Neural crest cell (in vitro differentiated cells): Measurements from ENCODE around the gene BICD2. TPM values are rescaled to one million over a fixed set of nuclear protein-coding genes. Genes with fewer than 3 reads are reported as not detected.

Experiments used
- DNase-seq: peaks from one replicate; pipeline ENCODE4 v3.0.0; 2021; ENCODE audit warnings: low read depth, mixed read lengths, low spot score
- H3K27ac Mint-ChIP-seq: one replicate; pipeline ENCODE4 v1.8.0; 2021; ENCODE audit warnings: mild to moderate bottlenecking, mixed read lengths; ENCODE audit not compliant: unreplicated experiment
- H3K27me3 Mint-ChIP-seq: 2 replicates; pipeline ENCODE4 v1.8.0; 2021; ENCODE audit warnings: low read depth, mild to moderate bottlenecking, mixed read lengths
- H3K36me3 Mint-ChIP-seq: 2 replicates; pipeline ENCODE4 v1.8.0; 2021; ENCODE audit warnings: low read depth, mild to moderate bottlenecking, mixed read lengths
- H3K4me1 Mint-ChIP-seq: 2 replicates; pipeline ENCODE4 v1.8.0; 2021; ENCODE audit warnings: mixed read lengths
- H3K4me3 Mint-ChIP-seq: one replicate; pipeline ENCODE4 v1.8.0; 2021; ENCODE audit warnings: mild to moderate bottlenecking, mixed read lengths
- H3K9me3 Mint-ChIP-seq: 2 replicates; pipeline ENCODE4 v1.8.0; 2021; ENCODE audit warnings: mixed read lengths
- CTCF ChIP-seq: fragments of 200-600 bp; sonication (generic); conservative IDR thresholded peaks from 2 replicates; pipeline ENCODE4 v1.5.0; 2021; ENCODE audit warnings: antibody characterized with exemption, mild to moderate bottlenecking
- total RNA-seq: library from RNA; stranded (reverse); gene quantifications from 2 replicates; pipeline ENCODE4 v1.2.1, GENCODE V29; 2021

BICD2 gene
- total RNA-seq, 1 donor from 2014 or later = 41.5 TPM

GRCh38 chr9:92790542-92791527 is 26.2 kb upstream of the BICD2 start:
- TF ChIP-seq CTCF = peak; percentile 91
- H3K36me3 Mint-ChIP-seq = no peaks in the 10 kb centered on the region
- DNase-seq = peak; percentile 81
- H3K4me1 Mint-ChIP-seq = no peaks in the 10 kb centered on the region
- H3K27me3 Mint-ChIP-seq = peaks cover 19% of the 10 kb centered on the region
- no peaks in the 10 kb centered on the region for H3K9me3 Mint-ChIP-seq
- H3K27ac Mint-ChIP-seq = no peak overlapping the region
- no peak overlapping the region for H3K4me3 Mint-ChIP-seq

DNA sequence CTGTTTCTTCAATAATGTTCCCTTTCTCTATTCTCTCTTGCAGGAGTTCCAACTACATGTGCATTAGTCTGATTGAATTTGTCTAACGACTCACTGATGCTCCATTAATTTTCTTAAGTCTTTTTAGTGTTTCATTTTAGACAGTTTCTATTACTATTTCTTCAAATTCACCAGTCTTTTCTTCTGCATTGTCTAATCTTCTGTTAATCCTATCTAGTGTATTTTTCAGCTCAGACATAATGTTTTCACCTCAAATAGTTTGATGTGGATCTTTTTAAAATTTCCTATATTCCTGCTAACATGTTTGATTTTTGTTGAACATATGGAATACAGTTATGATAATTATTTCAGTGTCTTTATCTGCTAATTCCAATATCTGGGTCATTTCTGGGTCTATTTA is 21.7 kb upstream of the BICD2 start:
- DNase-seq = no peak
- Mint-ChIP-seq H3K4me1 (no peaks in the 10 kb centered on the region), H3K4me3 (no peak overlapping the region), H3K36me3 (no peaks in the 10 kb centered on the region), H3K27me3 (peaks cover 16% of the 10 kb centered on the region), H3K9me3 (no peaks in the 10 kb centered on the region), H3K27ac (no peak overlapping the region)
- TF ChIP-seq CTCF = no peak

DNA sequence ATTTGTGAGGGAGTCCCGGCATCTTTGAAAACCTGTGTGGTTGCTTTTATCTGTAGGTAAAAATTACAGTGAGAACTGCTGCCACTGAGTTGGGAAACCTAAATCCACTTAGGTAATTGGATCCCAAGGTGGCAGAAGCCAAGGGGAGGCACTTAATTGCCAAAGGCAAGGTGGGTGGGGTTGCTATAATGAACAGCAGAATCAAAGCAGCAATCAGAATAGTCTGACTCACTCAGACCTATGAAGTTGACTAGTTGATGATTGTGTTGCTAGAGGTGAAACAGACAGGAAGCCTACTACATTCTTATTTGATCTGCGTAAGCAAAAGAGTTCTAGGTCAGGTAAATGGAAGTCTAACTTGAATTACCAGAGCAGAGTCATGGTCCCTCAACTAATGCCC is 17.3 kb upstream of the BICD2 start:
- H3K36me3 Mint-ChIP-seq = no peaks in the 10 kb centered on the region
- TF ChIP-seq CTCF = no peak
- H3K27me3 Mint-ChIP-seq = peaks cover 10% of the 10 kb centered on the region
- H3K4me3 Mint-ChIP-seq = no peak overlapping the region
- DNase-seq = no peak
- H3K27ac Mint-ChIP-seq = no peak overlapping the region
- H3K4me1 Mint-ChIP-seq = no peaks in the 10 kb centered on the region
- H3K9me3 Mint-ChIP-seq = no peaks in the 10 kb centered on the region

GRCh38 chr9:92780206-92780605 is 15.6 kb upstream of the BICD2 start:
- no peaks in the 10 kb centered on the region for H3K9me3 Mint-ChIP-seq
- no peaks in the 10 kb centered on the region for H3K36me3 Mint-ChIP-seq
- no peak for DNase-seq
- H3K27ac Mint-ChIP-seq = no peak overlapping the region
- H3K27me3 Mint-ChIP-seq = peaks cover 10% of the 10 kb centered on the region
- H3K4me1 Mint-ChIP-seq = no peaks in the 10 kb centered on the region
- no peak overlapping the region for H3K4me3 Mint-ChIP-seq
- TF ChIP-seq CTCF = no peak

DNA sequence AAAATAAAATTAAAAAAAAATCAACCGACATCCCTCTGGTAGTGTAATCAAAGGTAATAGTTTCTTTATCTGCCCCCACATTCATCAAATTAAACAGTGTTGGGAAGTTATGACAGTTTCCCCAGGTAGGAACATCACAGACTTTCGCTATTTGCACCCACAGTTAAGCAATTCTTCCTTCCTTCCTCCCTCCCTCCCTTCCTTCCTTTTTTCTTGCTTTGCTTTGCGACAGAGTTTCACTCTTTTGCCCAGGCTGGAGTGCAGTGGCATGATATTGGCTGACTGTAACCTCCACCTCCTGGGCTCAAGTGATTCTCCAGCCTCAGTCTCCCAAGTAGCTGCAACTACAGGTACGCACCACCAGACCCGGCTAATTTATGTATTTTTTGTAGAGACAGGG is 10.8 kb upstream of the BICD2 start:
- Mint-ChIP-seq H3K9me3 (no peaks in the 10 kb centered on the region), H3K27me3 (no peaks in the 10 kb centered on the region), H3K4me1 (no peaks in the 10 kb centered on the region), H3K27ac (no peak overlapping the region), H3K4me3 (no peak overlapping the region), H3K36me3 (no peaks in the 10 kb centered on the region)
- no peak for TF ChIP-seq CTCF
- DNase-seq = no peak
